OCI-LY3 (cell line): Measurements from ENCODE around the gene DPY30.
"Not testable (repeated sequence)": the region's sequence is repeated elsewhere in the genome, so short reads cannot be mapped to it uniquely, and the experiment has no call there.

Experiments
- H2AFZ ChIP-seq: fragments of 200-600, 300-600 bp; shearing (Covaris generic); 2 replicates; pipeline ENCODE4 v1.6.0; 2014; ENCODE audit warnings: antibody characterized with exemption, low read depth, low read length
- H3K27ac ChIP-seq: fragments of 200-600, 300-600 bp; sonication (generic); 2 replicates; pipeline ENCODE4 v1.5.1; 2014; ENCODE audit warnings: mild to moderate bottlenecking, low read length, moderate library complexity, mixed read lengths
- H3K27me3 ChIP-seq: fragments of 200-600, 300-600 bp; sonication (generic); 2 replicates; pipeline ENCODE4 v1.6.1; 2014; ENCODE audit warnings: low read depth, low read length, mixed read lengths
- H3K36me3 ChIP-seq: fragments of 200-600, 300-600 bp; sonication (generic); replicated peaks from 2 replicates; pipeline ENCODE3; 2014; ENCODE audit warnings: low read depth, low read length, mixed read lengths
- H3K4me1 ChIP-seq: fragments of 300-600, 200-600 bp; sonication (generic); 2 replicates; pipeline ENCODE4 v1.6.1; 2014; ENCODE audit warnings: low read length, mixed read lengths
- H3K4me2 ChIP-seq: fragments of 200-600, 300-600 bp; sonication (generic); 2 replicates; pipeline ENCODE4 v1.6.1; 2014; ENCODE audit warnings: low read length, mixed read lengths
- H3K4me3 ChIP-seq: fragments of 300-600, 200-600 bp; sonication (generic); 2 replicates; pipeline ENCODE4 v1.5.1; 2014; ENCODE audit warnings: antibody characterized with exemption, mild to moderate bottlenecking, low read length, moderate library complexity
- H3K79me2 ChIP-seq: fragments of 300-600, 200-600 bp; shearing (Covaris generic); 2 replicates; pipeline ENCODE4 v1.6.1; 2014; ENCODE audit warnings: mild to moderate bottlenecking, low read length, mixed read lengths
- H3K9ac ChIP-seq: fragments of 300-600, 200-600 bp; shearing (Covaris generic); 2 replicates; pipeline ENCODE4 v1.6.0; 2014; ENCODE audit warnings: mild to moderate bottlenecking, low read length, moderate library complexity
- H3K9me3 ChIP-seq: fragments of 200-600, 300-600 bp; shearing (Covaris generic); 2 replicates; pipeline ENCODE4 v1.6.1; 2014; ENCODE audit warnings: low read length, mixed read lengths; ENCODE audit not compliant: insufficient read depth
- H4K20me1 ChIP-seq: fragments of 200-600, 300-600 bp; sonication (generic); 2 replicates; pipeline ENCODE4 v1.6.1; 2016; ENCODE audit warnings: low read length, mixed read lengths; ENCODE audit not compliant: insufficient read depth
- CTCF ChIP-seq: fragments of 200-600, 300-600 bp; sonication (generic); IDR thresholded peaks from 2 replicates; pipeline ENCODE4 v1.5.1; 2014; ENCODE audit warnings: antibody characterized with exemption, low read length, low read depth
- EZH2phosphoT487 ChIP-seq: fragments of 200-600 bp; shearing (Covaris generic); IDR thresholded peaks from 2 replicates; pipeline ENCODE4 v1.6.1; 2018; ENCODE audit warnings: antibody characterized with exemption, mixed run types, low read depth

Gene DPY30

DNA sequence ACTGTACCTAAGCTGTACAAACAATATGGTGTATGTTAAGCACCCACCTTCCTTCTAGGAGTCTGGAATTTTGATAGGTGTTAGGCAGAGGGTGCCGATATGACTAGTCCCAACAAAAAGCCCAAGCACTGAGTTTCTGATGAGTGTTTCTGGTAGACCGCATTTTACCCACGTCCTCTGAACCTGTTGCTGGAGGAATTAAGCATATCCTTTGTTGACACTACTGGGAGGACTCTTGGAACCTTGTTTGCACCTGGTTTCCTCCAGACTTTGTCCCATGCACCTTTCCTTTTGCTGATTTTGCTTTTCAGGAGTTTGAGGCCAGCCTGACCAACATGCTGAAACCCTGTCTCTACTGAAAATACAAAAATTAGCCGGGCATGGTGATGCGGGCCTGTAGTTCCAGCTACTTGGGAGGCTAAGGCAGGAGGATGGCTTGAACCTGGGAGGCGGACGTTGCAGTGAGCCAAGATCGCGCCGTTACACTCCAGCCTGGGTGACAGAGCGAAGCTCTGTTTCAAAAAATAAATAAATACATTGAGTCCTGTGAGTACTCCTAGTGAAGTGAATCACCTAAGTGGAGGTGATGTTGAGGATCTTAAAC, 12.3 kb upstream of the DPY30 start:
- Histone ChIP-seq H3K36me3 (no peaks in the 10 kb centered on the region), H3K9ac (no peak overlapping the region), H3K4me3 (no peak overlapping the region), H2AFZ (no peak overlapping the region), H3K79me2 (no peaks in the 10 kb centered on the region), H3K27me3 (no peaks in the 10 kb centered on the region), H3K4me2 (no peak overlapping the region), H3K4me1 (no peaks in the 10 kb centered on the region), H3K9me3 (no peaks in the 10 kb centered on the region), H4K20me1 (no peaks in the 10 kb centered on the region), H3K27ac (no peak overlapping the region)
- no peak for TF ChIP-seq EZH2phosphoT487

- H3K4me3 ChIP-seq, result no peak overlapping the region
- H3K9me3 ChIP-seq, result no peaks in the 10 kb centered on the region
- peaks cover 10% of the 10 kb centered on the region for H3K79me2 ChIP-seq
- H3K9ac ChIP-seq, result no peak overlapping the region
- H2AFZ ChIP-seq, result no peak overlapping the region
- H3K27ac ChIP-seq, result no peak overlapping the region
- peaks cover 9% of the 10 kb centered on the region for H3K4me1 ChIP-seq
- H3K27me3 ChIP-seq, result no peaks in the 10 kb centered on the region
- no peaks in the 10 kb centered on the region for H3K36me3 ChIP-seq
- H3K4me2 ChIP-seq, result no peak overlapping the region
- TF ChIP-seq CTCF, result no peak
- TF ChIP-seq EZH2phosphoT487, result no peak
- no peaks in the 10 kb centered on the region for H4K20me1 ChIP-seq
Observed at GRCh38 chr2:32043561-32043960, 4.0 kb upstream of the DPY30 start.

- not testable (repeated sequence) for H3K9ac ChIP-seq, H2AFZ ChIP-seq, H3K27ac ChIP-seq, H3K27me3 ChIP-seq, H3K79me2 ChIP-seq, H3K4me3 ChIP-seq, H3K36me3 ChIP-seq, H3K4me2 ChIP-seq, H3K9me3 ChIP-seq, H4K20me1 ChIP-seq
- peaks cover 13% of the 10 kb centered on the region for H3K4me1 ChIP-seq
Observed at GRCh38 chr2:32034198-32034887, 5.3 kb downstream of the DPY30 start.

- not testable (repeated sequence) for H3K27ac ChIP-seq, H2AFZ ChIP-seq, H4K20me1 ChIP-seq, H3K27me3 ChIP-seq, H3K79me2 ChIP-seq, H3K36me3 ChIP-seq, H3K4me3 ChIP-seq, H3K9me3 ChIP-seq, H3K9ac ChIP-seq, H3K4me1 ChIP-seq, H3K4me2 ChIP-seq
Observed at GRCh38 chr2:32018789-32019482, 20.7 kb downstream of the DPY30 start.

- Histone ChIP-seq H4K20me1 (peaks cover 15% of the 10 kb centered on the region), H3K9ac (no peak overlapping the region), H3K4me2 (no peak overlapping the region), H3K4me1 (peaks cover 18% of the 10 kb centered on the region), H3K27me3 (no peaks in the 10 kb centered on the region), H3K27ac (no peak overlapping the region), H3K36me3 (no peaks in the 10 kb centered on the region), H3K9me3 (no peaks in the 10 kb centered on the region), H3K4me3 (no peak overlapping the region), H3K79me2 (peaks cover 20% of the 10 kb centered on the region), H2AFZ (no peak overlapping the region)
- no peak for TF ChIP-seq EZH2phosphoT487
- TF ChIP-seq CTCF, result no peak
Observed at GRCh38 chr2:32012872-32013271, 26.7 kb downstream of the DPY30 start.
